AG08395 (cell line): ENCODE data around the gene FBXO41.

Source experiments
- DNase-seq: peaks from one replicate; pipeline ENCODE4 v3.0.0; 2012; ENCODE audit warnings: mixed read lengths, low spot score

Gene FBXO41

DNA sequence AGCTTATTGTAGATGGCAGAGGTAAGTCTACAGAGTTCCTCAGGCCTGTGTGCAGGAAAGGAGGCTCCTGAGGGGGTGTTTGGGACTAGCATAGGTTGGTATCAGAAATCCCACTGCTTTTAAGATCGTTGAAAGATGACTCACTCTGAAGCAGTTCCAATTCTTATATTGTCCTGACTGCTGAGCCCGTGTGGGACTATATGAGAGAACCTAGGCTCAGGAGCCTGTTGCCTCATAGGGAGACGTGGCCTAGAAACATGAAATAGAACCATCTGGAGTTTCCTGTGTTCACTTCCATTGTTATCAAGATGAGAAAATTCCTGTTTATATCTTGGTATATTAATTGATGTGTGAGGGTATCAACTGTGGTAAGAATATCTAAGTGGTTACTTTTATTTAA, 44.5 kb downstream of the FBXO41 start:
- peak; percentile 22 for DNase-seq

DNA sequence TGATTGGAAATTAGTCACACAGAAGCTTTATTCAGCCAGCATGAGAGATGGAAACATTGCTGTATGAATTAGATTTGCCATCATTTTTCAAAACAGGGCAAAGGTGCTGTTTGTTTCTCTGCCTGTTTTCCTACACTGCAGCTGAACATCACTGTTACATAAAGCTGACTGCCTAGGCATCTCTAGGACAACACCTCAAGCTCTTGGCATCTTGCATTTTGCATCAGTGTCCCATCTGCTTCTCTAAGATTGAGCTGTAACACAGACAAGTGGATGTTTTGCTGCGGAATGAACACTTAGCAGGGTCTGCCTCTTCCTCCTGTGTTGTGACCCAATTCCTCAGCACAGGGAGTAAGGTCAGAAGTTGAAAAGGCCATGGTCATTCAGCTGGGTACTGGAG, 45.3 kb downstream of the FBXO41 start:
- DNase-seq = no peak

DNA sequence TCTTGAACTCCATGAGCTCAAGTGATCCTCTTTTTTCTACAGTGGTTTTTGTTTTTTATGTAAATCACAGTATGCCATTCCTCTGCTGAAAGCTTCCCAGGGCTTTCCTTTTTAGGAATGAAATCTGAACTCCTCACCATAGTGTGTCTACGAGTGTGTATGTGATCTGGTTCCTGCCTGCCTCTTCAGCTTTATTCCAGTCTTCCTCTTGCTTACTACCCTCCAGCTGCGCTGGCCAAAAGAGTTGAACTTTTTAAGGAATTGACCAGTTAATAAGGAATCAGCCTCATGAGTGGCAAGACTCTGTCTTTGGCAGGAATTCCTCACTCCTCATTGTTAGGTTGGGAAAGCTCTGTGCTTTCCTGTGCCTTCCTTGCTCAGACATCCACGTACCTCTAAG, 46.1 kb downstream of the FBXO41 start:
- no peak for DNase-seq

DNA sequence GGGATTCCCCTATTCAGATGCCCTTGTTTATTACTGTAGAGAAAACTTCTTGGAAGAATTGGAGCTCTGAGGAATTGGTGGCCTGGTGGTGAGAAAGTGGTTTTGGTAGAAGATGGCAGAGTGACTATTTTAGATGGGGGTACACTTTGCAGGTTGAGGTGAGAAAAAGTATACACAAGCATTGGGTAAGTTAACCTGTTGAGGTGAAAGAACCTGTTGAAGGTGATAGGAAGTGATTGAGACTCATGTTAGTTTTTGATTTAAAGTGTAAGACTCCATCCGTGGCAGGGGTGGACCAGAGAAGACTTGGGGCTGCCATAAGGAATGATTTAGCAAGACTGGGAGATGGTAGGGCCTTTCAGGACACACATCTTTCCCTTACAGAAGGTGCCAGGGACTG, 47.1 kb downstream of the FBXO41 start:
- DNase-seq = no peak

DNA sequence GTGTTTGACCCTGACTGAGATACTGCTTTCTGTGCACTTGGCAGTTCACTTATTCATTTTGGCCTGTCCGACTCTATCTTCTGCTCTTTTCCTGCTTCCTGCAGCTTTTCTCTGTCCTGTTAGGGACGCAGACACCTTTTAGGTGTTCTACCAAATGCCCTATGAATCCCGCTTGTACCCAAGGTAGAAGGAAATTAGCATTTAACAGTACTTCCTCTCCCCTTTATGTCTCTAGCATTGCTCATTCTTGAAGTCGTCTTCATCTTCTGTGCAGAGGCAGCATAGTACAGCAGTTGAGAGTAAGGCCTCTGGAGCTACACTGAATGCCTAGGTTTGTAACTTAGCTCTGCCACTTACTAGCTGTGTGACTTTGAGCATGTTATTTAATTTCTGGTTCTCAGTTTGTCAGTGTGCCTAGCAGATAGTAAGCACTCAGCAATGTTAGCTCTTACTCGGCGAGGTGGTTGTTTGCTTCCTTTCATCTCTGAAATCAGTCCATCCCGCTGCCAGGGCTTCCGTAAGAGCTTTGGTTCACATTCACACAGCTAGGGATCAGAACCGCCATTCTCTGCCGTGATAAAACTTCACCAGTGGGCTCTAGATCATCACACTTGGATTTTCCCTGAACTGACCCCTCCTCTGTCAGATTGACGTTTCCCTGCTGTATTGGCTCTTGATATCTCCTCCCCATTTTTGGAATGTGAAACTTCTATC, 48.8 kb downstream of the FBXO41 start:
- DNase-seq = no peak

GRCh38 chr2:73233932-73234832, 50.1 kb downstream of the FBXO41 start, which contains the start of gene CCT7:
Gene CCT7, plus strand, starts transcription at chr2:73234308. Its CDS starts 71 bp downstream, at chr2:73234379.
- peak; percentile 86 for DNase-seq

- peak; percentile 99 for DNase-seq
These were observed 50.9 kb downstream of the FBXO41 start, which contains the start of gene PRADC1 for GRCh38 chr2:73233154-73233931. Gene PRADC1, minus strand, starts transcription at chr2:73233239. Its CDS starts 79 bp downstream, at chr2:73233160.

DNA sequence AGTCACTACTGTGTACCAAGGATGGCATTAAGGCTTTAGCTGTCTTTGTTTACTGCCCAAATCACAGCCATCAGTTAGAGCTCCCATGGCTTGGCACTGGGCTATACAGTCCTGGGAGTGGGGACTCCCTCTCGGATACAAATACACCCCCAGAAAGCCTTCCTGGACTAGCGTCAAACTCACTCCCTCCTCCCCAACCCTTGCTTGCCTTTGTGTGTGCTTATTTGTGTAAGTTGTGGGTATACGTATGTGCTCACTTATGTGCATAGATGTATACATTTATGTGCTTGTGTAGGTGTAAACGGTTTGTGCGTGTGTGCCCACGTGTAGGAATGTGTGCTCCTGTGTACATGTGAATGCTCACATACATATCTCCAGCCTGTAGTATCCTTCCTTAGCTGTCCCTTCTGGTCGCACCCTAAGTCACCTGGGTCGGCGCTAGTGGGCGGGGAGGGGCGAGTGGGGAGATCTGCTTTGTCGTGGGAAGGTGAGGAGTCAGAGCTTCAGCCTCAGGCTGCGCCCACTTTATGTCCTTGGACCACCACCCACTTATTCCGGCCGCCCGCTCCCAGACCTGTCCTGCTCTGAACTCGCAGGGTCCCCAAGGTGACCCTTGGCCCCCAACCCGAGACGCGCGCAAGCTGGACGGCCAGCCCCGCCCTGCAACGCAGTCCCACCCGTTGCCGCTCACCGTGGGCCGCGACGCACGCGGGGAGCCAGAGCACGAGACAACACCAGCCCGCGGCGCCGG, 51.7 kb downstream of the FBXO41 start:
- no peak for DNase-seq

DNA sequence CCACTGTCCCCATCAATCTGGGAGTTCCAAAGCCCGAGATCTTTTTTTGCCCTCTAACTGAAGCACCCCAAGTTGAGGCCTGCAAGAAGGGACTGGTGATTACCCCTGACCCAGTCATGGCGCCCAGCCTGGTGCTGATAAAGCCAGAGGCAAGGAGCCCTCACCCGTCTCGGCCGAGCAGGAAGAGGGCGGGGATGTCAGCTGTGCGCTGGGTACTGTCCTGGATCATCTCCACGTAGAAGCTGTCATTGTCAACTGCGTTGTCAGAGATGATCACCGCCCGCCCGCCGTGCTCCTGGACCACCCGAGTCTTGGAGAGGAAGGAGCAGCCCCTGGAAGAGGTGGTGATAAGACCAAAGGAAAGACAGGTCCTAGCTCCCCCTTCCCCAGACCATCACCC, 55.6 kb downstream of the FBXO41 start:
- no peak for DNase-seq

GRCh38 chr2:73227086-73227485, 57.2 kb downstream of the FBXO41 start:
- DNase-seq = no peak

GRCh38 chr2:73225513-73226360, 58.5 kb downstream of the FBXO41 start:
- no peak for DNase-seq

GRCh38 chr2:73223821-73224220, 60.5 kb downstream of the FBXO41 start:
- DNase-seq = no peak

- peak; percentile 40 for DNase-seq
These were observed 66.0 kb downstream of the FBXO41 start for GRCh38 chr2:73218298-73218697.

DNA sequence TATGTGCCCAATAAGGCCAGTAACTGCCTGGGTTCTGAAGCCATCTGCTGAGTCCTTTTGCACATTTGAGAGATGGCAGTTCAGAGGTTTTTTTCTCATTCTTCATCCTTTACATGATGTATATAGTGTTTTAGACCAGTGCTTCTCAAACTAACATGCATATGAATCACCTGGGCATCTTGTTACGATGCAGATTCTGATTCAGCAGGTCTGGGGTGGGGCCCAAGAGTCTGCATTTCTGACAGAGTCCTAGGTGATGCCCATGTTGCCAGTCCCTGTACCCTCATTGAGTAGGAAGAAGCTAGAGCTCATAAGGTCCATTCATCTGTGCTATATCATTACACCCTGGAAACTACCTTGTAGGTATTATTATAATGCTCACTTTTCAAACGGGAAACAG, 66.5 kb downstream of the FBXO41 start:
- DNase-seq = no peak

DNA sequence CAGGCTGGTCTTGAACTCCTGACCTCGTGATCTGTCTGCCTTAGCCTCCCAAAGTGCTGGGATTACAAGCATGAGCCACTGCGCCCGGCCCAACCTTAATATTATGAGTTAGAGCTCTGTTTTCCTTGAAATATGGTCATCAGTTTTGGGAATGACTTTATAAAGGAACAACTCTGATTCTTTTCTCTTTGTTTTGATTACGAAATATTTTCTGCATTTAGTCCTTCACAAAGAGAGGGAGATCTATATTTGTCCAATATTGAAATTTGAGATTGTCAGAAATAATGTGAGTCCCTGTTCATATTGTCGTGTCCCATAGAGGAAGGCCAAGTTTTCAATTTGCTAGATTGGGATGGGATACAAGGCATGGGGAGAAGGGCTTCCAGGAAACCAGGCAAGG, 67.1 kb downstream of the FBXO41 start:
- DNase-seq = no peak

DNA sequence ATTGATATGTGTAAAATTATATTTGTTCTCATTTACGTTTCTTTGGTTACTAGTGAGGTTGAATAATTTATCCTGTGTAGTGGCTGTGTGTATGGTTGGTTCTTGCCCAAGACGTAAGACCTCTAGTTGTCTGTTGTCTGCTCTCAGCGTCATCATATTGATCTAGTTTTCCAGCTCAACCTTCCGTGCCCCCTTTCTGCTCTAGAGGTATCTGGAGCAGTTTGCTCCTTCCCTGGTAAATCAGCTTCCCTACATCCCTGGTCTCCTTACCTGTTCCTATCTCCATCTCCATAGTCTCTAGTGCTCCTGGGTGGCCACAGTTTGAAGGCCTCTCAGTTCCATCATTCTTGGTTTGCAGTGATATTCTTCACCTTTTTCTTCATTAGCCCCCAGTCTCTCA, 69.0 kb downstream of the FBXO41 start:
- no peak for DNase-seq

DNA sequence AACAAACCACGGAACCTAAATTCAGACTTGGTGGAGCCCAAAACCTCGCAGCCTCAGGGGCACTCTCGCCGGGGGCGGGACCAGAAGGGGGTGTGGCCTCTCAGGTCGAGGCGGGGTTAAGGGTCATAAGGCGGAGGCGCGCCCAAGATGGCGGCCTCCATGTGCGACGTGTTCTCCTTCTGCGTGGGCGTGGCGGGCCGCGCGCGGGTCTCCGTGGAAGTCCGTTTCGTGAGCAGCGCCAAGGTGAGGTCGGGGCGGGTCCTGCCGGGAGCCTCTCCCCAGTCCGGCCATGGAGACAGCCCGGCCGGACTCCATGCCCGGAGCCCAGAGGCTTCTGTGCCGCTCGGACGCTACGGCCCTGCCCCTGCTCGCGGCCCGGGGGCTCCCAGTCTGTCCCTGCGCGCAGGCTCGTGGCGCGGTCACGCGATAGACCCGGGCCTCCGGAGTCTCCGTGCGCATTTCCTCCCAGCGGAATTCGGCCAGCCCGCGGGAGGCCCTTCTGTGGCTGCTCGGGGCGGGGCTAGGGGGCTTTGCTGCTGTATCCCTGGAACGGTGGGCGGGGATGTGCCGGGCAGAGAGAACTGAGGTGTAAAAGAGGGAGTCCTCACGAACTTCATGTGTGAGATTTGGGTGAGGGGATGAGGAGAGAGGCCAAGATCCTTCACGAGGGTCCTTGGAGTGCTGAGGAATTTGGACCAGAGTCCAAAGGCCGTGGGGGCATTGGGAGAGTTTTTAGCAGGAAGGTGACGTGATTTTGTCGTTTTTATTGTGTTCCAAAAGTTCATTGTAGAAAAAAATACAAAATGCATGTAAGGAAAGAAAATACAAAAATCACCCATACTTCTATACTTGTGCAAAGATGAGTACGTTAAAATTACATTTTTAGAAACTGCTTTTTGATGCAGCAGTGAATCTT, 69.9 kb downstream of the FBXO41 start, which contains the start of gene SMYD5:
TSS of gene SMYD5 (plus strand) at position 126 of the 916 bp plus-strand sequence. CDS start at position 148, 22 bp downstream.
- peak; percentile 91 for DNase-seq

DNA sequence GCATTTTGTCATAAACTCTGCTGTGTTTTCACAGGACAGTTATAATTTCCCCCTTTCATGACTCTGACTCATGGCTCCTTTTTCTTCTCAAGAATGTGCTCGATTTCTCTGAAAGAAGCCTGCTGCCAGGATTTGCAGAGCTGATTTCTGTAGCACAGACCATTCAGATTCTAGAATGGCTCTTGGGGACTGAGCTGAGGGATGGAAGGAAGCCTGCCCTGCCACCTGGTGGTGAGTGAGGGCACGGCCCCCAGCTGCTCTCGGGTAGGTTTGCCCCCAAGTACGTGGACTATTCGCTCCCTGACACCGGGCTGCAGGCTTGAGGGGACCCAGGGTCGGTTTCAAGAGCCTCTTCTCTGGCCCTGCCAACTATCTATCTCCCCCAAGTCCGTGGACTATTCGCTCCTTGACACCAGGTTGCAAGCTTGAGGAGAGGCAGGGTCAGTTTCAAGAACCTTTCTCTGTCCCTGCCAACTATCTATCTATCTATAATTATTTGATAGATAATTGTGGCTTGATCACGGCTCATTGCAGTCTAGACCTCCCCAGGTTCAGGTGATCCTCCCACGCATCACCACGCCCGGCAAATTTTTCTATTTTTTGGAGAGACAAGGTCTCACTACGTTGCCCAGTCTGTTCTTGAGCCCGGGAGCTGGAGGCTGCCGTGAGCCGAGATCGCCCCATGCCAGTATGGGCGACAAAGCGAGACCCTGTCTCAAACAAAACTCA, 71.7 kb downstream of the FBXO41 start:
- DNase-seq = peak; percentile 88

DNA sequence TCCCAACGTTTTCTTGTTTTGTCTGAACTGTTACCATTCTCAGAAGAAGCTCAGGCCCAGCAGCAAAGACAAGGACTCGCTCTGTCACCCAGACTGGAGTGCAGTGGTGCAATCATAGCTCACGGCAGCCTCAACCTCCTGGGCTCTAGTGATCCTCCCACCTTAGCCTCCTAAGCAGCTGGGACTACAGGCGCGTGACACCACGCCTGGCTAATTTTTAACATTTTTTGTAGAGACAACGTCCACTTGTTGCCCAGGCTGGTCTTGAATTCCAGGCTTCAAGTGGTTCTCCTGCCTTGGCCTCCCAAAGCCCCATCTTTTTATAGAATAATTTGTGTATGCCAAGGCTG, 72.2 kb downstream of the FBXO41 start:
- DNase-seq = no peak
